SH-SY5Y (cell line): ENCODE measurements around the gene PRKACB.

Source experiments
- GATA2 ChIP-seq: IDR thresholded peaks from 2 replicates; pipeline ENCODE4 v1.6.1; 2011; ENCODE audit warnings: mild to moderate bottlenecking, low read depth, low read length
- GATA3 ChIP-seq: IDR thresholded peaks from 2 replicates; pipeline ENCODE4 v1.6.1; 2011; ENCODE audit warnings: low read depth, mild to moderate bottlenecking, low read length, moderate library complexity

- TF ChIP-seq GATA2 (no peak), GATA3 (no peak)
Observed at GRCh38 chr1:84217239-84217638, 73.2 kb downstream of the PRKACB start.
